IMR-90 (cell line): Measurements from ENCODE around the gene TSPAN32. TPM values are rescaled to one million over a fixed set of nuclear protein-coding genes. Genes with fewer than 3 reads are reported as not detected.

Source experiments
- ATAC-seq: fragments of 200-7000 bp; cut with Tn5 transposase; 2 replicates; pipeline ENCODE4 v1.9.1; 2020; ENCODE audit warnings: low read depth, mild to moderate bottlenecking, moderate library complexity
- BruUV-seq: library from RNA; stranded (reverse); fragments of 400-500 nt; replicated peaks from 2 replicates; lab custom pipeline; 2021; lab: Mats Ljungman, UMichigan
- CTCF ChIA-PET: fragments of 300-600 bp; formaldehyde crosslinking; extraction: SDS; loops from one replicate; lab custom pipeline; 2021; ENCODE audit warnings: antibody characterized with exemption; lab: Yijun Ruan, JAX
- POLR2A ChIA-PET: fragments of 300-600 bp; sonication (Branson Sonifier 250); formaldehyde crosslinking; loops from one replicate; lab custom pipeline; 2022; ENCODE audit warnings: antibody characterized with exemption; ENCODE audit not compliant: unreplicated experiment; lab: Charles Lee
- DNase-seq: peaks from one replicate; pipeline ENCODE4 v3.0.0; 2013
- H2AFZ ChIP-seq: replicated peaks from 2 replicates; pipeline ENCODE3; 2013; ENCODE audit warnings: low read length, mild to moderate bottlenecking; ENCODE audit not compliant: poor library complexity
- H2AK5ac ChIP-seq: 2 replicates; pipeline ENCODE4 v1.6.1; 2013; ENCODE audit warnings: low read depth, low read length, inconsistent platforms
- H2AK9ac ChIP-seq: replicated peaks from 2 replicates; pipeline ENCODE3; 2013; ENCODE audit warnings: mild to moderate bottlenecking, low read depth, low read length, moderate library complexity; ENCODE audit not compliant: poor library complexity
- H2BK120ac ChIP-seq: 2 replicates; pipeline ENCODE4 v1.6.1; 2013; ENCODE audit warnings: low read depth, low read length, inconsistent platforms
- H2BK15ac ChIP-seq: 3 replicates; pipeline ENCODE4 v1.6.1; 2013; ENCODE audit warnings: low read depth, low read length, inconsistent platforms
- H2BK20ac ChIP-seq: 2 replicates; pipeline ENCODE4 v1.6.1; 2013; ENCODE audit warnings: low read depth, mild to moderate bottlenecking, inconsistent platforms, low read length, moderate library complexity
- H2BK5ac ChIP-seq: 2 replicates; pipeline ENCODE4 v1.6.1; 2013; ENCODE audit warnings: mild to moderate bottlenecking, low read depth, low read length, inconsistent platforms; ENCODE audit not compliant: poor library complexity, severe bottlenecking
- H3K14ac ChIP-seq: replicated peaks from 2 replicates; pipeline ENCODE4 v1.6.1; 2013; ENCODE audit warnings: low read depth, low read length, inconsistent platforms
- H3K18ac ChIP-seq: 2 replicates; pipeline ENCODE4 v1.6.1; 2013; ENCODE audit warnings: low read depth, low read length, control low read depth
- H3K23ac ChIP-seq: 2 replicates; pipeline ENCODE4 v1.6.1; 2013; ENCODE audit warnings: low read depth, low read length, inconsistent platforms
- H3K27ac ChIP-seq: 2 replicates; pipeline ENCODE4 v1.5.1; 2013; ENCODE audit warnings: mild to moderate bottlenecking, control low read depth, low read length; ENCODE audit not compliant: insufficient read depth
- H3K27me3 ChIP-seq: 2 replicates; pipeline ENCODE4 v1.6.1; 2013; ENCODE audit warnings: low read length; ENCODE audit not compliant: control insufficient read depth, insufficient read depth
- H3K36me3 ChIP-seq: 2 replicates; pipeline ENCODE4 v1.6.1; 2013; ENCODE audit warnings: low read length, mixed read lengths; ENCODE audit not compliant: control insufficient read depth, insufficient read depth
- H3K4ac ChIP-seq: 2 replicates; pipeline ENCODE4 v1.6.1; 2013; ENCODE audit warnings: low read depth, low read length, inconsistent platforms
- H3K4me1 ChIP-seq: 2 replicates; pipeline ENCODE4 v1.6.1; 2013; ENCODE audit warnings: low read length, mixed read lengths; ENCODE audit not compliant: control insufficient read depth, insufficient read depth
- H3K4me2 ChIP-seq: 2 replicates; pipeline ENCODE4 v1.6.1; 2013; ENCODE audit warnings: low read depth, mild to moderate bottlenecking, control low read depth, low read length, moderate library complexity
- H3K4me3 ChIP-seq: 2 replicates; pipeline ENCODE4 v1.5.1; 2013; ENCODE audit warnings: low read depth, mild to moderate bottlenecking, control low read depth, low read length, moderate library complexity; ENCODE audit not compliant: insufficient read depth
- H3K56ac ChIP-seq: 2 replicates; pipeline ENCODE4 v1.6.1; 2013; ENCODE audit warnings: low read length, inconsistent platforms; ENCODE audit not compliant: insufficient read depth; ENCODE audit errors: extremely low read depth
- H3K79me1 ChIP-seq, 2 experiments: 2 replicates each; pipeline ENCODE4 v1.6.1; 2013; ENCODE audit warnings: low read length in 2 of 2, inconsistent platforms in 1 of 2, low read depth in 1 of 2
- H3K9ac ChIP-seq: 2 replicates; pipeline ENCODE4 v1.6.1; 2013; ENCODE audit warnings: low read depth, low read length, control low read depth
- H3K9me1 ChIP-seq: 2 replicates; pipeline ENCODE4 v1.6.1; 2013; ENCODE audit warnings: low read length, inconsistent platforms; ENCODE audit not compliant: insufficient read depth
- H3K9me3 ChIP-seq: 2 replicates; pipeline ENCODE4 v1.6.1; 2013; ENCODE audit warnings: low read length; ENCODE audit not compliant: control insufficient read depth, insufficient read depth
- H4K20me1 ChIP-seq: 2 replicates; pipeline ENCODE4 v1.6.1; 2013; ENCODE audit warnings: low read length, inconsistent platforms; ENCODE audit not compliant: insufficient read depth
- H4K5ac ChIP-seq: 2 replicates; pipeline ENCODE4 v1.6.1; 2013; ENCODE audit warnings: mild to moderate bottlenecking, low read depth, low read length, control low read depth
- H4K8ac ChIP-seq, 2 experiments: 2 replicates each; pipeline ENCODE4 v1.6.1; 2013; ENCODE audit warnings: low read depth in 2 of 2, low read length in 2 of 2, control low read depth in 1 of 2, inconsistent platforms in 1 of 2
- H4K91ac ChIP-seq: 2 replicates; pipeline ENCODE4 v1.6.1; 2013; ENCODE audit warnings: low read depth, low read length, inconsistent platforms; ENCODE audit not compliant: insufficient read depth
- BHLHE40 ChIP-seq: fragments of 150-350 bp; IDR thresholded peaks from 2 replicates; pipeline ENCODE4 v1.6.1; 2016; ENCODE audit warnings: mild to moderate bottlenecking, low read depth, low read length
- CEBPB ChIP-seq: IDR thresholded peaks from 2 replicates; pipeline ENCODE4 v1.6.1; 2012; ENCODE audit warnings: low read depth, low read length, improper control_type of control experiment
- MAFK ChIP-seq: IDR thresholded peaks from 2 replicates; pipeline ENCODE4 v1.6.1; 2012; ENCODE audit warnings: low read depth, low read length, improper control_type of control experiment
- MXI1 ChIP-seq: IDR thresholded peaks from 2 replicates; pipeline ENCODE4 v1.6.1; 2012; ENCODE audit warnings: low read depth, mild to moderate bottlenecking, low read length, moderate library complexity, borderline replicate concordance
- POLR2A ChIP-seq: IDR thresholded peaks from 2 replicates; pipeline ENCODE4 v1.6.1; 2012; ENCODE audit warnings: mild to moderate bottlenecking, low read depth, low read length
- RAD21 ChIP-seq: IDR thresholded peaks from 2 replicates; pipeline ENCODE4 v1.6.1; 2012; ENCODE audit warnings: low read length, improper control_type of control experiment
- RFX5 ChIP-seq: IDR thresholded peaks from 2 replicates; pipeline ENCODE4 v1.8.0; 2012; ENCODE audit warnings: low read depth, mild to moderate bottlenecking, low read length, moderate library complexity
- SMC3 ChIP-seq: fragments of 150-350 bp; IDR thresholded peaks from 2 replicates; pipeline ENCODE4 v1.6.1; 2016; ENCODE audit warnings: low read depth, mild to moderate bottlenecking, antibody characterized with exemption, low read length, moderate library complexity
- WGBS, 2 experiments: methylation state at CpG; one replicate each; pipeline versions ENCODE4 v1.1.5 to v1.1.7; 2013; ENCODE audit warnings: missing lambda C conversion rate in 2 of 2; ENCODE audit not compliant: insufficient read length in 1 of 2; ENCODE audit errors: extremely low coverage in 2 of 2; 5-methylcytosine and 5-hydroxymethylcytosine counted together
- dilution Hi-C: fragments of 300-500 bp; cut with HindIII; formaldehyde crosslinking; loops from one replicate; pipeline ENCODE4 v1.14.3; 2018; ENCODE audit warnings: low sequenced_read_pairs; ENCODE audit not compliant: unreplicated experiment
- in situ Hi-C: fragments of 300-500 bp; cut with MboI; formaldehyde crosslinking; loops from 3 replicates; pipeline ENCODE4 v1.14.3; 2019; ENCODE audit warnings: low sequenced_read_pairs, inconsistent platforms, mixed read lengths
- intact Hi-C: fragments of 100-400 bp; cut with micrococcal nuclease; formaldehyde crosslinking; loops from 2 replicates; pipeline ENCODE4 v1.10.0; 2022
- polyA plus RNA-seq, 3 experiments: library from polyadenylated mRNA; depleted of rRNA; stranded (reverse); fragments of >200 nt; gene quantifications; 2 replicates each; pipeline ENCODE4 v1.2.3, GENCODE V29; 2012; ENCODE audit warnings: low replicate concordance in 1 of 3
- total RNA-seq: library from RNA; depleted of rRNA; stranded (reverse); fragments of >200 nt; gene quantifications from 2 replicates; pipeline ENCODE4 v1.2.3, GENCODE V29; 2012
- TF ChIP-seq, protein P1 (sequence below): conservative IDR thresholded peaks from 2 replicates; pipeline ENCODE4 v1.5.1; 2012; ENCODE audit warnings: mild to moderate bottlenecking, low read depth, low read length, improper control_type of control experiment

Gene TSPAN32
- total and polyA plus RNA-seq, 2 of the 4 experiments (the other 2 are of a cell fraction), result 0.07 TPM; not detected in 1

DNA sequence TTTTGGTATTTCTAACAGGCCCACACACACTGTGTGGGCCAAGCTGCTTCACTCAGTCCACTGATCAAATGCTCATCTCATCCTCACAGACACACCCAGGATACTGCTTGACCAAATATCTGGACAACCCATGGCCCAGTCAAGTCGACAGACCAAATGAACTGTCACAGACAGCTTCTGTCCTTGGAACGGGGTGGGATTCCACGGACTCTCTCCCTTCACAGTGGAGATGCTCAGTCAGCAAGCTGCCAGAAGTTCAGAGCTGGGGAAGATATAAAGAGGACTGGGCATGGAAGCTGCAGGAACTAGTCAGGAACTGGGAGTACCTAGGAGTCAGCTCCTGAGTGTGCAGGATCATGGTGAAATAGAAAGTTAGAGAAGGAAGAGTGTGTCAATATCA is 40.7 kb downstream of the TSPAN32 start:
- Histone ChIP-seq H3K9me1 (no peaks in the 10 kb centered on the region), H2BK120ac (no peak overlapping the region), H3K79me1 (no peaks in the 10 kb centered on the region), H3K4ac (no peak overlapping the region), H2AFZ (no peak overlapping the region), H3K56ac (no peak overlapping the region), H3K4me1 (no peaks in the 10 kb centered on the region), H4K5ac (no peak overlapping the region), H2BK15ac (no peak overlapping the region), H2AK9ac (no peak overlapping the region), H2AK5ac (no peak overlapping the region), H2BK20ac (no peak overlapping the region), H4K91ac (no peak overlapping the region), H3K9ac (no peak overlapping the region), H3K4me2 (no peak overlapping the region), H2BK5ac (no peak overlapping the region), H3K27me3 (peaks cover 9% of the 10 kb centered on the region), H3K9me3 (no peaks in the 10 kb centered on the region), H3K18ac (no peak overlapping the region), H4K20me1 (no peaks in the 10 kb centered on the region), H3K23ac (no peak overlapping the region), H4K8ac (no peak overlapping the region), H3K27ac (no peak overlapping the region), H3K4me3 (no peak overlapping the region), H3K14ac (no peak overlapping the region), H3K36me3 (no peaks in the 10 kb centered on the region)
- 67% methylated on average over 3 of the region's 3 CpGs; no CpG with 5 or more reads in 1 of the 2 experiments for WGBS, 2 experiments
- BruUV-seq, result no TSS peak
- ATAC-seq, result no peak
- DNase-seq, result no peak
- in situ Hi-C loops, result no loop called here
- intact Hi-C loops, result no loop called here
- ChIA-PET POLR2A (no interaction called here), CTCF (no interaction called here)
- TF ChIP-seq SMC3, result no peak
- TF ChIP-seq, protein P1, sequence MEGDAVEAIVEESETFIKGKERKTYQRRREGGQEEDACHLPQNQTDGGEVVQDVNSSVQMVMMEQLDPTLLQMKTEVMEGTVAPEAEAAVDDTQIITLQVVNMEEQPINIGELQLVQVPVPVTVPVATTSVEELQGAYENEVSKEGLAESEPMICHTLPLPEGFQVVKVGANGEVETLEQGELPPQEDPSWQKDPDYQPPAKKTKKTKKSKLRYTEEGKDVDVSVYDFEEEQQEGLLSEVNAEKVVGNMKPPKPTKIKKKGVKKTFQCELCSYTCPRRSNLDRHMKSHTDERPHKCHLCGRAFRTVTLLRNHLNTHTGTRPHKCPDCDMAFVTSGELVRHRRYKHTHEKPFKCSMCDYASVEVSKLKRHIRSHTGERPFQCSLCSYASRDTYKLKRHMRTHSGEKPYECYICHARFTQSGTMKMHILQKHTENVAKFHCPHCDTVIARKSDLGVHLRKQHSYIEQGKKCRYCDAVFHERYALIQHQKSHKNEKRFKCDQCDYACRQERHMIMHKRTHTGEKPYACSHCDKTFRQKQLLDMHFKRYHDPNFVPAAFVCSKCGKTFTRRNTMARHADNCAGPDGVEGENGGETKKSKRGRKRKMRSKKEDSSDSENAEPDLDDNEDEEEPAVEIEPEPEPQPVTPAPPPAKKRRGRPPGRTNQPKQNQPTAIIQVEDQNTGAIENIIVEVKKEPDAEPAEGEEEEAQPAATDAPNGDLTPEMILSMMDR, result no peak
- no peak for TF ChIP-seq MAFK
- no peak for TF ChIP-seq RAD21
- no peak for TF ChIP-seq BHLHE40
- no peak for TF ChIP-seq CEBPB
- TF ChIP-seq MXI1, result no peak
- no peak for TF ChIP-seq POLR2A
- no peak for TF ChIP-seq RFX5
- dilution Hi-C loops, result no loop called here
